KMS-11 (cell line): ENCODE measurements around the gene LYSMD2.

ENCODE experiments used
- H2AFZ ChIP-seq: fragments of 200-600 bp; sonication (generic); 2 replicates; pipeline ENCODE4 v1.6.1; 2016; ENCODE audit warnings: antibody characterized with exemption, mixed run types, low read depth
- H3K27ac ChIP-seq: fragments of 200-600 bp; sonication (generic); 2 replicates; pipeline ENCODE4 v1.6.1; 2016; ENCODE audit warnings: mild to moderate bottlenecking, mixed run types
- H3K27me3 ChIP-seq: fragments of 200-600 bp; sonication (generic); 2 replicates; pipeline ENCODE4 v1.6.1; 2017; ENCODE audit warnings: mild to moderate bottlenecking, low read depth, mixed run types, moderate library complexity; ENCODE audit not compliant: insufficient read depth
- H3K36me3 ChIP-seq: fragments of 200-600 bp; sonication (generic); 2 replicates; pipeline ENCODE4 v1.6.1; 2017; ENCODE audit warnings: mild to moderate bottlenecking, mixed run types; ENCODE audit not compliant: insufficient read depth
- H3K4me1 ChIP-seq: fragments of 200-600 bp; sonication (generic); 2 replicates; pipeline ENCODE4 v1.6.1; 2016; ENCODE audit warnings: mild to moderate bottlenecking, low read depth, mixed run types; ENCODE audit not compliant: poor library complexity, severe bottlenecking
- H3K4me2 ChIP-seq: fragments of 200-600 bp; sonication (generic); 2 replicates; pipeline ENCODE4 v1.7.0; 2016; ENCODE audit warnings: mild to moderate bottlenecking, mixed run types
- H3K4me3 ChIP-seq: fragments of 200-600 bp; sonication (generic); IDR thresholded peaks from 2 replicates; pipeline ENCODE4 v1.6.1; 2017; ENCODE audit warnings: low read depth, low read length, mixed read lengths; ENCODE audit not compliant: insufficient read depth
- H3K79me2 ChIP-seq: fragments of 200-600 bp; sonication (generic); 2 replicates; pipeline ENCODE4 v1.6.1; 2016; ENCODE audit warnings: low read depth, mixed run types; ENCODE audit not compliant: insufficient read depth
- H3K9ac ChIP-seq: fragments of 200-600 bp; sonication (generic); 2 replicates; pipeline ENCODE4 v1.6.1; 2016; ENCODE audit warnings: mild to moderate bottlenecking, mixed run types
- H4K20me1 ChIP-seq: fragments of 200-600 bp; sonication (generic); 2 replicates; pipeline ENCODE4 v1.6.1; 2016; ENCODE audit warnings: mild to moderate bottlenecking, mixed run types; ENCODE audit not compliant: insufficient read depth
- CTCF ChIP-seq: fragments of 200-600 bp; sonication (generic); conservative IDR thresholded peaks from 2 replicates; pipeline ENCODE4 v1.6.1; 2017; ENCODE audit warnings: low read depth, mild to moderate bottlenecking, antibody characterized with exemption, low read length, moderate library complexity, mixed read lengths

The LYSMD2 gene

DNA sequence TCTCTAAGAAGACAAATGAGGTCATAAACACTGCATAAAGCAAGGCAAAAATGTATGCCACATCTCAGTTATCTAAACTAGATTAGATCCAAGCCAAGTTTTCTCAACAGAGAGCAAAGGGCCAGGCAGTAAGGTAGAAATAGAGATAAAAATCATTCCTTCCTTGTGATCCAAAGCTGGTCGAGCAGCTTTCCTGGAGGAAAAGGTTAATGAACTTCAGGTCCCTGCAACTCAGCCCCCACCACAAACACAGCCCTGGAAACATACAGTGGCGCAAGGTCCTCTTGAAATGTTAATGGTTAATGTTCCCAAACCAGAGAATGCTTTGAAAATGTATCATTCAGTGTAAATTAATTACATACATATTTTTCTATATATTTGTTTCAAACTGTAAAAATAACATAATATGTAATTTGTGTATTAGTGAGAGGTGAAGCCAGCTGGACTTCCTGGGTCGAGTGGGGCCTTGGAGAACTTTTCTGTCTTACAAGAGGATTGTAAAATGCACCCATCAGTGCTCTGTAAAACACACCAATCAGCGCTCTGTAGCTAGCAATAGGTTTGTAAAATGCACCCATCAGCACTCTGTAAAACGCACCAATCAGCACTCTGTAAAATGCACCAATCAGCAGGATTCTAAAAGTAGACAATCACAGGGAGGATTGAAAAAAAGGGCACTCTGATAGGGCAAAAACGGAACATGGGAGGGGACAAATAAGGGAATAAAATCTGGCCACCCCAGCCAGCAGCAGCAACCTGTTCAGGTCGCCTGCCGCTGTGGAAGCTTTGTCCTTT lies 17.1 kb downstream of the LYSMD2 start:
- H4K20me1 ChIP-seq = no peaks in the 10 kb centered on the region
- H3K79me2 ChIP-seq = no peaks in the 10 kb centered on the region
- no peaks in the 10 kb centered on the region for H3K27me3 ChIP-seq
- H3K27ac ChIP-seq = no peak overlapping the region
- H2AFZ ChIP-seq = no peak overlapping the region
- no peak overlapping the region for H3K4me3 ChIP-seq
- no peaks in the 10 kb centered on the region for H3K36me3 ChIP-seq
- H3K9ac ChIP-seq = no peak overlapping the region
- peaks cover 8% of the 10 kb centered on the region for H3K4me1 ChIP-seq
- no peak for TF ChIP-seq CTCF
- no peak overlapping the region for H3K4me2 ChIP-seq

- Histone ChIP-seq H3K4me2 (no peak overlapping the region), H3K27me3 (no peaks in the 10 kb centered on the region), H4K20me1 (no peaks in the 10 kb centered on the region), H3K4me3 (no peak overlapping the region), H3K9ac (no peak overlapping the region), H3K4me1 (no peaks in the 10 kb centered on the region), H3K36me3 (no peaks in the 10 kb centered on the region), H3K79me2 (no peaks in the 10 kb centered on the region), H2AFZ (no peak overlapping the region), H3K27ac (no peak overlapping the region)
- TF ChIP-seq CTCF = no peak
Observed at GRCh38 chr15:51718746-51719145, 18.7 kb downstream of the LYSMD2 start.

DNA sequence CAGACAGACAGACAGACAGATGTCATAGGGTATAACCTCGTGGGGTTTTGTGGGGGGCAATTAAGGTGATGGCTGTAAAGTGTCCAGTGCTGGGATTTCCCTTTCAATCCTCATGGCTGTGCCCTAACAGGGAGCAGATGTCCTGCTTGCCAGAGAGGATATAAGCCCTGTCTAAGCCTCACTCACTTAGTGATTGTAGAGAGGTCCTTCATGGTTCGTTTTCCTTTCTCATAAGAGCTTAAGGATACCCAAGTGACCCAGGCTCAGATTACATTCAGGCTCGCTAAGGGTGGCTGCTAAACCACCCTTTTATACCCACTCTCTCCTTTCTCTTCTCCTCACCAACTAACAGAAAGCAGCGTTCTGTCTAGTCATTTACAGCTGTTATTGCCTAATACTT lies 19.2 kb downstream of the LYSMD2 start:
- Histone ChIP-seq H3K4me1 (no peaks in the 10 kb centered on the region), H3K9ac (no peak overlapping the region), H3K79me2 (no peaks in the 10 kb centered on the region), H3K4me2 (no peak overlapping the region), H3K4me3 (no peak overlapping the region), H3K36me3 (no peaks in the 10 kb centered on the region), H4K20me1 (no peaks in the 10 kb centered on the region), H3K27me3 (no peaks in the 10 kb centered on the region), H3K27ac (no peak overlapping the region), H2AFZ (no peak overlapping the region)
- no peak for TF ChIP-seq CTCF

GRCh38 chr15:51714911-51715310 lies 22.5 kb downstream of the LYSMD2 start:
- no peaks in the 10 kb centered on the region for H3K36me3 ChIP-seq
- H3K79me2 ChIP-seq = no peaks in the 10 kb centered on the region
- H3K9ac ChIP-seq = no peak overlapping the region
- no peak overlapping the region for H3K27ac ChIP-seq
- H3K4me2 ChIP-seq = no peak overlapping the region
- TF ChIP-seq CTCF = no peak
- no peaks in the 10 kb centered on the region for H4K20me1 ChIP-seq
- no peak overlapping the region for H2AFZ ChIP-seq
- H3K27me3 ChIP-seq = no peaks in the 10 kb centered on the region
- H3K4me1 ChIP-seq = no peaks in the 10 kb centered on the region
- H3K4me3 ChIP-seq = no peak overlapping the region
